Endothelial cell (in vitro differentiated cells): ENCODE data around the gene WDR81. TPM values are rescaled to one million over a fixed set of nuclear protein-coding genes. Genes with fewer than 3 reads are reported as not detected.

Source experiments
- DNase-seq: peaks from one replicate; pipeline ENCODE4 v3.0.0; 2021; ENCODE audit warnings: low spot score
- H3K27ac Mint-ChIP-seq: one replicate; pipeline ENCODE4 v1.8.0; 2021; ENCODE audit warnings: mixed read lengths, inconsistent platforms; ENCODE audit not compliant: unreplicated experiment
- H3K27me3 Mint-ChIP-seq: one replicate; pipeline ENCODE4 v1.8.0; 2021; ENCODE audit warnings: mild to moderate bottlenecking, moderate library complexity, mixed read lengths, inconsistent platforms; ENCODE audit not compliant: unreplicated experiment
- H3K36me3 Mint-ChIP-seq: one replicate; pipeline ENCODE4 v1.8.0; 2021; ENCODE audit warnings: mild to moderate bottlenecking, low read depth, mixed read lengths, inconsistent platforms; ENCODE audit not compliant: unreplicated experiment
- H3K4me1 Mint-ChIP-seq: one replicate; pipeline ENCODE4 v1.8.0; 2021; ENCODE audit warnings: mild to moderate bottlenecking, mixed read lengths, inconsistent platforms; ENCODE audit not compliant: unreplicated experiment
- H3K4me3 Mint-ChIP-seq: one replicate; pipeline ENCODE4 v1.8.0; 2021; ENCODE audit warnings: mild to moderate bottlenecking, mixed read lengths, inconsistent platforms; ENCODE audit not compliant: unreplicated experiment
- H3K9me3 Mint-ChIP-seq: one replicate; pipeline ENCODE4 v1.8.0; 2021; ENCODE audit warnings: mixed read lengths, inconsistent platforms; ENCODE audit not compliant: unreplicated experiment
- total RNA-seq: library from RNA; stranded (reverse); fragmentation: NEBNext Ultra II Directional; extraction: Animal tissue kit (Norgen Biotek cat#: 25700); gene quantifications from one replicate; pipeline ENCODE4 v1.2.1, GENCODE V29; 2021; ENCODE audit not compliant: unreplicated experiment
- TF ChIP-seq, protein P1 (sequence below): fragments of 200-600 bp; sonication (generic); IDR thresholded peaks from one replicate; pipeline ENCODE4 v1.5.0; 2021; ENCODE audit warnings: antibody characterized with exemption; ENCODE audit not compliant: unreplicated experiment

Gene WDR81
- total RNA-seq, 1 donor from 2014 or later, result 20.0 TPM

DNA sequence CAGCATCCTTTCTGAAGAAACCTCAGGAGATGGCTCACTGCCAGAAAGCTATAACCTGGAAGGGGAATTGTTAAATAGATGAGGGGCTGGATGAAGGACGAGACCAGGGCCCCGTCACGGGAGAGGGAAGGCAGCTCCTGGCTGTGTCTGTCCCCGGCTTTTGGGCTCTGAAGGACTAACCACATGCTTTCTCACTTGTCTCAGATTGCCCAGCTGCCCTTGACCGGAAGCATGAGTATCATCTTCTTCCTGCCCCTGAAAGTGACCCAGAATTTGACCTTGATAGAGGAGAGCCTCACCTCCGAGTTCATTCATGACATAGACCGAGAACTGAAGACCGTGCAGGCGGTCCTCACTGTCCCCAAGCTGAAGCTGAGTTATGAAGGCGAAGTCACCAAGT is 51.8 kb downstream of the WDR81 start:
- peaks cover 3% of the 10 kb centered on the region for H3K4me1 Mint-ChIP-seq
- H3K27me3 Mint-ChIP-seq, result peaks cover 2% of the 10 kb centered on the region
- H3K9me3 Mint-ChIP-seq, result no peaks in the 10 kb centered on the region
- H3K4me3 Mint-ChIP-seq, result no peak overlapping the region
- TF ChIP-seq, protein P1, sequence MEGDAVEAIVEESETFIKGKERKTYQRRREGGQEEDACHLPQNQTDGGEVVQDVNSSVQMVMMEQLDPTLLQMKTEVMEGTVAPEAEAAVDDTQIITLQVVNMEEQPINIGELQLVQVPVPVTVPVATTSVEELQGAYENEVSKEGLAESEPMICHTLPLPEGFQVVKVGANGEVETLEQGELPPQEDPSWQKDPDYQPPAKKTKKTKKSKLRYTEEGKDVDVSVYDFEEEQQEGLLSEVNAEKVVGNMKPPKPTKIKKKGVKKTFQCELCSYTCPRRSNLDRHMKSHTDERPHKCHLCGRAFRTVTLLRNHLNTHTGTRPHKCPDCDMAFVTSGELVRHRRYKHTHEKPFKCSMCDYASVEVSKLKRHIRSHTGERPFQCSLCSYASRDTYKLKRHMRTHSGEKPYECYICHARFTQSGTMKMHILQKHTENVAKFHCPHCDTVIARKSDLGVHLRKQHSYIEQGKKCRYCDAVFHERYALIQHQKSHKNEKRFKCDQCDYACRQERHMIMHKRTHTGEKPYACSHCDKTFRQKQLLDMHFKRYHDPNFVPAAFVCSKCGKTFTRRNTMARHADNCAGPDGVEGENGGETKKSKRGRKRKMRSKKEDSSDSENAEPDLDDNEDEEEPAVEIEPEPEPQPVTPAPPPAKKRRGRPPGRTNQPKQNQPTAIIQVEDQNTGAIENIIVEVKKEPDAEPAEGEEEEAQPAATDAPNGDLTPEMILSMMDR, result no peak
- no peak overlapping the region for H3K27ac Mint-ChIP-seq
- no peak for DNase-seq
- peaks cover 14% of the 10 kb centered on the region for H3K36me3 Mint-ChIP-seq

DNA sequence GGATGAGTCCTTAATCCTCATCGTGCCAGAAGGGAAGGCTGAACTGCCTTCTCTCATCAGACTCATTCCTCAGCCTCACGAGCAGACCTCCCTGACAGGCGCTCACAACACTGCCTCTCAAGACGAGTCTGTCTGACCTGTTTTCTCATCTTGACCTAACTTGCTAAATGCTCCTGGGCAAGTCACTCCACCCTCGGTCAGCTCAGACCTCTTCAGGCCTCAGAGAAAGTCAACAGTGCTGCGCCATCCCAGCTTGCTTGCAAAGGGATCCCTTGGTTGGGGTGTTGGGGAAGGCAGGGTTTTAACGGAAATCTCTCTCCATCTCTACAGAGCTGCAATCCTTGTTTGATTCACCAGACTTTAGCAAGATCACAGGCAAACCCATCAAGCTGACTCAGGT is 52.4 kb downstream of the WDR81 start:
- peaks cover 17% of the 10 kb centered on the region for H3K36me3 Mint-ChIP-seq
- no peak overlapping the region for H3K27ac Mint-ChIP-seq
- no peak for DNase-seq
- H3K27me3 Mint-ChIP-seq, result peaks cover 2% of the 10 kb centered on the region
- TF ChIP-seq, protein P1, result no peak
- H3K4me3 Mint-ChIP-seq, result no peak overlapping the region
- H3K4me1 Mint-ChIP-seq, result peaks cover 3% of the 10 kb centered on the region
- H3K9me3 Mint-ChIP-seq, result no peaks in the 10 kb centered on the region

DNA sequence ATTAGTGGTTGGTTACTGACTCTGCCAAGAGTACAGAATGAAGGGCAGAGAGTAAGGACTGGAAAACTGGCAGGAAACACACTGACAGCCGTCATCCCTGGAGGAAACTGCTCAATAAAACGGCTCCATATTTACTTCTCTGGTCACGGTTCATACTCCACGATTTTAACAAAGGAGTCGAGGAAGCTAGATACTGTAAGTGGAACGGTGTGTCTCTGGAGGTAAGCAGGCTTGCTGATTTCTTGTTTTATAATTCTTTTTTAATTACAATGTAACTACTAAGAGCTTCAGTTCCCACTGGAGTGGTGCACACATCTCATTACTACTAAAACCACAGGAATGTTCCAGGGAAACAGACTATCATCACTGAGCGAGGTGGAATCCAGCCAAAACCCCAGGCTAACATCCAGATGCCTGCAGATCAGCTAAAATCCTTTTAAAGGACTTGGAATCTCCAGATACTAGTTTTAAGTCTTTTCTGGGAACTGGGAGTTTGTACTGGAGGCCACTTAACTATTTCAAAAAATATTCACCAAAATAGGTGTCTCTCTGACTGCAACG is 55.1 kb downstream of the WDR81 start:
- DNase-seq, result no peak
- peaks cover 35% of the 10 kb centered on the region for H3K36me3 Mint-ChIP-seq
- H3K4me3 Mint-ChIP-seq, result no peak overlapping the region
- no peaks in the 10 kb centered on the region for H3K27me3 Mint-ChIP-seq
- H3K4me1 Mint-ChIP-seq, result peaks cover 3% of the 10 kb centered on the region
- no peaks in the 10 kb centered on the region for H3K9me3 Mint-ChIP-seq
- no peak overlapping the region for H3K27ac Mint-ChIP-seq
- TF ChIP-seq, protein P1, result no peak

DNA sequence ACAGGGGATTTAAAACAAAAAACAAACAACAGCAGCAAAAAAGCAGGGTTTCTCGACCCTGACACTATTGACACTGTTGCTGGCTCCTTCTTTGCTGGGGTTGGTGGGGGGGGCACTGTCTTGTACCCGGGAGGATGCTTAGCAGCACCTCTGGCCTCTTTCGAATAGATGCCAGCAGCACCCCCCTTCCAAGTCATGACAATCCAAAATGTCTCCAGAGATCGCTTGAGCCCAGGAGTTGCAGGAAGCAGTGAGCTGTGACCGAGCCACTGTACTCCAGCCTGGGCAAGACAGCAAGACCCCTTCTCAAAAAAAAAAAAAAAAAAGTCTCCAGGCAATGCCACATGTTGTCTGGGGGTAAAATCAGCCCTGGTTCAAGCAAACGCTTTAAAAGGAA is 57.7 kb downstream of the WDR81 start:
- Mint-ChIP-seq H3K27ac (no peak overlapping the region), H3K4me3 (no peak overlapping the region), H3K4me1 (peaks cover 3% of the 10 kb centered on the region), H3K27me3 (no peaks in the 10 kb centered on the region), H3K9me3 (no peaks in the 10 kb centered on the region), H3K36me3 (peaks cover 40% of the 10 kb centered on the region)
- TF ChIP-seq, protein P1, result no peak
- no peak for DNase-seq

DNA sequence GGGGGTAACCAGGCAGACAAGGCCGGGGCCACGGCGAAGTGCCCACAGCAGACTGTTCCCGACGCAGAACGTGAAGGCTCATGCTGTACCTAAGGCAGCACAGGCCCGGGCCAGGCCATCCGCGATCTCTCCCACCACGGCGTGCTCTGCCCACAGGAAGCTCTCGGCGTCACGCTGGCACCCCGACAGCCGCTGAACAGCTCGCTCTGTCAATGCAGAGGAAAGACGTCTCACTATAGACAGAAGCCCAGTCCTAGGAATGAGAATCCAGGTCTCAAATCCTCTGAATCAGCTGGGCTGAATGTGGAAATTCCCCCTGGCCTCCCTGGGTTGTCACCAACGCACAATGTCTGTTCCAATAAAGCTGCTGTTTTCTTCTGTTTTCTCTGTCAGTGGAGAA is 58.8 kb downstream of the WDR81 start:
- Mint-ChIP-seq H3K27me3 (no peaks in the 10 kb centered on the region), H3K4me1 (no peaks in the 10 kb centered on the region), H3K9me3 (no peaks in the 10 kb centered on the region), H3K27ac (peak overlapping the region; percentile 32), H3K36me3 (peaks cover 37% of the 10 kb centered on the region), H3K4me3 (no peak overlapping the region)
- TF ChIP-seq, protein P1, result no peak
- DNase-seq, result no peak
